ENCODE results near the gene TMBIM4.

GRCh38 chr12:66144791-66145754 lies 24.7 kb downstream of the TMBIM4 start:
- TF ChIP-seq CTCF (conservative IDR thresholded peaks at IDR 0.05; ENCODE audit: low read depth, low read length) (peak; percentile 93), EZH2 (IDR thresholded peaks at IDR 0.05; ENCODE audit: low read length, unreplicated experiment) (no peak), EZH2phosphoT487 (IDR thresholded peaks at IDR 0.05; ENCODE audit: borderline replicate concordance, low read length) (no peak)

Data from PC-3 (cell line).